Lung (tissue), 12 donors: Measurements from ENCODE around the gene GAPDHS. TPM values are rescaled to one million over a fixed set of nuclear protein-coding genes. Genes with fewer than 3 reads are reported as not detected.

Source experiments
- ATAC-seq: fragments of 200-7000 bp; cut with Tn5 transposase; one replicate; pipeline ENCODE4 v1.9.1; 2020; ENCODE audit warnings: moderate number of reproducible peaks; ENCODE audit not compliant: insufficient read depth, low FRiP score
- DNase-seq, 3 donors: peaks; one replicate each; pipeline ENCODE4 v3.0.0-alpha.2; 2013 to 2017
- H3K27ac ChIP-seq, 2 donors: one replicate each; pipeline ENCODE4 v1.5.1; 2013; ENCODE audit warnings: mild to moderate bottlenecking in 2 of 2, moderate library complexity in 2 of 2, control low read depth in 1 of 2, inconsistent platforms in 1 of 2, low read depth in 1 of 2, low read length in 1 of 2
- H3K27me3 ChIP-seq, 3 donors: one replicate each; pipeline ENCODE4 v1.5.1; 2013; ENCODE audit warnings: low read length in 2 of 3; ENCODE audit not compliant: control insufficient read depth in 3 of 3, insufficient read depth in 3 of 3
- H3K36me3 ChIP-seq, 4 donors: one replicate each; pipeline ENCODE4 v1.5.1; 2013; ENCODE audit warnings: low read length in 4 of 4, mild to moderate bottlenecking in 1 of 4, moderate library complexity in 1 of 4; ENCODE audit not compliant: control insufficient read depth in 4 of 4, insufficient read depth in 4 of 4
- H3K4me1 ChIP-seq, 5 donors: one replicate each; pipeline ENCODE4 v1.5.1; 2013; ENCODE audit warnings: low read length in 5 of 5, mild to moderate bottlenecking in 2 of 5, moderate library complexity in 1 of 5; ENCODE audit not compliant: control insufficient read depth in 5 of 5, insufficient read depth in 5 of 5
- H3K4me3 ChIP-seq: one replicate; pipeline ENCODE4 v1.5.1; 2013; ENCODE audit warnings: mild to moderate bottlenecking, control low read depth, moderate library complexity
- H3K9ac ChIP-seq, 2 donors: one replicate each; pipeline ENCODE4 v1.5.1; 2013; ENCODE audit warnings: low read length in 2 of 2, control low read depth in 1 of 2; ENCODE audit not compliant: insufficient read depth in 1 of 2
- H3K9me3 ChIP-seq, 4 donors: one replicate each; pipeline ENCODE4 v1.5.1; 2013; ENCODE audit warnings: low read length in 3 of 4, mild to moderate bottlenecking in 1 of 4, moderate library complexity in 1 of 4; ENCODE audit not compliant: control insufficient read depth in 4 of 4, insufficient read depth in 3 of 4
- WGBS, 2 donors: extraction: QIAGEN DNeasy Blood & Tissue Kit; methylation state at CpG; one replicate each; pipeline ENCODE4 v1.1.7; 2013; 5-methylcytosine and 5-hydroxymethylcytosine counted together
- polyA plus RNA-seq, 2 donors: library from polyadenylated mRNA; stranded (reverse); fragments of 200-250 nt; gene quantifications; one replicate each; pipeline ENCODE4 v1.2.1, GENCODE V29; 2013
- total RNA-seq, 2 donors: library from RNA; depleted of rRNA in 1 of 2; stranded (reverse); fragments of >200 nt in 1 of 2; gene quantifications; one replicate each; pipeline ENCODE4 v1.2.1, GENCODE V29; 2014 to 2021
- TF ChIP-seq, protein P1 (sequence below): IDR thresholded peaks from 2 replicates; pipeline ENCODE4 v1.5.1; 2012; ENCODE audit warnings: mild to moderate bottlenecking; ENCODE audit errors: control extremely low read depth, extremely low read depth
- donor health status: control.
- donor health status: control.
- donor health status: Bipolar disorder and iron deficiency.
- donor health status: healthy.
- donor health status: DM: yes; HTN: yes; CAD: no.

Gene GAPDHS
- total and polyA plus RNA-seq, 4 donors, result not detected

DNA sequence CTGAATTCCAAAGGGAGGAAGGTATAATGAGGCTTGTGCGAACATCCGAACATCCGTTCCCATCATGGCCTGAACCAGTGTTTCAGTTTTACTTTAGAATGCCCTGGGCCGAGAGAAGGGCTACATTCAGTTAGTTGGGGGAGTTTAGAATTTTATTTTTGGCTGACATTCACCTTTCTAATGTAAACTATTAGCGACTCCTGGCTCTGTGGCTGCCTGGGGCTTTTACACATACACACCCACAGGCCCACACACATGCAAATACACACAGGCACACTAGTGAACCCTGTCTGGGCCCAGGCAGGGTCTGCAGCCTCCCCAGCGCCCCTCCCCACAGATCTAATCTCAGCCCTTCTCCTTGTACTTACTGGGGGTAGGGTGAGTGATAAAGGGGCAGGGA is 6.1 kb downstream of the GAPDHS start:
- Histone ChIP-seq H3K27ac (no peak overlapping the region), H3K9me3 (peaks cover 0 to 1% (median 0%) of the 10 kb centered on the region in 4 donors), H3K4me3 (no peak overlapping the region), H3K4me1 (peaks cover 0 to 4% (median 1%) of the 10 kb centered on the region in 5 donors), H3K9ac (no peak overlapping the region), H3K27me3 (peaks cover 0 to 4% (median 2%) of the 10 kb centered on the region in 3 donors), H3K36me3 (no peaks in the 10 kb centered on the region)
- 82 to 86% methylated on average over 6 of the region's 6 CpGs for WGBS, 2 donors
- DNase-seq (no peak), ATAC-seq (no peak)
- TF ChIP-seq, protein P1, sequence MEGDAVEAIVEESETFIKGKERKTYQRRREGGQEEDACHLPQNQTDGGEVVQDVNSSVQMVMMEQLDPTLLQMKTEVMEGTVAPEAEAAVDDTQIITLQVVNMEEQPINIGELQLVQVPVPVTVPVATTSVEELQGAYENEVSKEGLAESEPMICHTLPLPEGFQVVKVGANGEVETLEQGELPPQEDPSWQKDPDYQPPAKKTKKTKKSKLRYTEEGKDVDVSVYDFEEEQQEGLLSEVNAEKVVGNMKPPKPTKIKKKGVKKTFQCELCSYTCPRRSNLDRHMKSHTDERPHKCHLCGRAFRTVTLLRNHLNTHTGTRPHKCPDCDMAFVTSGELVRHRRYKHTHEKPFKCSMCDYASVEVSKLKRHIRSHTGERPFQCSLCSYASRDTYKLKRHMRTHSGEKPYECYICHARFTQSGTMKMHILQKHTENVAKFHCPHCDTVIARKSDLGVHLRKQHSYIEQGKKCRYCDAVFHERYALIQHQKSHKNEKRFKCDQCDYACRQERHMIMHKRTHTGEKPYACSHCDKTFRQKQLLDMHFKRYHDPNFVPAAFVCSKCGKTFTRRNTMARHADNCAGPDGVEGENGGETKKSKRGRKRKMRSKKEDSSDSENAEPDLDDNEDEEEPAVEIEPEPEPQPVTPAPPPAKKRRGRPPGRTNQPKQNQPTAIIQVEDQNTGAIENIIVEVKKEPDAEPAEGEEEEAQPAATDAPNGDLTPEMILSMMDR, result no peak

GRCh38 chr19:35539850-35540249 is 6.6 kb downstream of the GAPDHS start:
- no peaks in the 10 kb centered on the region for H3K27me3 ChIP-seq
- TF ChIP-seq, protein P1, result no peak
- DNase-seq (no peak), ATAC-seq (no peak)
- H3K4me1 ChIP-seq, result peaks cover 0 to 9% (median 7%) of the 10 kb centered on the region in 5 donors
- no peak overlapping the region for H3K27ac ChIP-seq
- WGBS, 2 donors, result 93 to 94% methylated on average over 12 of the region's 12 CpGs
- H3K36me3 ChIP-seq, result no peaks in the 10 kb centered on the region
- peaks cover 0 to 1% (median 0%) of the 10 kb centered on the region in 4 donors for H3K9me3 ChIP-seq
- H3K9ac ChIP-seq, result no peak overlapping the region
- H3K4me3 ChIP-seq, result no peak overlapping the region

DNA sequence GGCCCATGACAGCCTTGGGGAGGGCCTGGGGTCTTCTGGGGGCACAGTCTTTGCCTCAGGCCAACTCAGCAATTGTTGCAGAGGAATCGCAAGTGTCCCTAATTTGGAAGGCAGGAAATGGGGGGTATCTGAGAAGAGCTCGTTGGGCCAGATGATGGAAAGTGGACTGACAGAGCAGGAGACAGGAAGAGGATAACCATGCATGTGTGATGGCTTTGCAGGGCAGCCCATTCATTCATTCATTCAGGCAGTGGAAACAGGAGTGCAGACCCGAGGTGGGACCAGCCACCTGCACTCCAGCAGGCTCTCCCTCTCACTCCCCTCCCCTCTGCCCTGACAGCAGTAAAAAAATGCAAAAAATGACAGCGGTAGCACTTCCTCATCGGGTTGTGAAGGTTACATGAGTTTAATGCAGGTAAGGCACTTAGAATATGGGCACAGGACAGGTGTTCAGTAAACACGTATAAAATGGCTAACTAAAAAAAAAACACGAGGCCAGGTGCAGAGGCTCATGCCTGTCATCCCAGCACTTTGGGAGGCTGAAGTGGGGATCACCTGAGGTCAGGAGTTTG is 7.2 kb downstream of the GAPDHS start:
- WGBS, 2 donors, result 69 to 72% methylated on average over 7 of the region's 7 CpGs
- Histone ChIP-seq H3K9me3 (peaks cover 0 to 1% (median 0%) of the 10 kb centered on the region in 4 donors), H3K4me3 (no peak overlapping the region), H3K27me3 (no peaks in the 10 kb centered on the region), H3K36me3 (no peaks in the 10 kb centered on the region), H3K27ac (no peak overlapping the region), H3K9ac (no peak overlapping the region), H3K4me1 (peaks cover 0 to 10% (median 7%) of the 10 kb centered on the region in 5 donors)
- no peak for ATAC-seq
- DNase-seq, result no peak
- TF ChIP-seq, protein P1, result no peak

- ATAC-seq (no peak), DNase-seq (no peak)
- Histone ChIP-seq H3K9me3 (no peaks in the 10 kb centered on the region), H3K27ac (no peak overlapping the region), H3K27me3 (no peaks in the 10 kb centered on the region), H3K4me3 (no peak overlapping the region), H3K36me3 (peaks cover 0 to under 1% (median 0%) of the 10 kb centered on the region in 4 donors), H3K4me1 (peaks cover 6 to 19% (median 13%) of the 10 kb centered on the region in 5 donors), H3K9ac (no peak overlapping the region)
- 96% methylated on average over 11 of the region's 11 CpGs for WGBS, 2 donors
- TF ChIP-seq, protein P1, result no peak
These were observed 9.0 kb downstream of the GAPDHS start for GRCh38 chr19:35542209-35542608.
